ENCODE measurements around the gene NAA10.

DNA sequence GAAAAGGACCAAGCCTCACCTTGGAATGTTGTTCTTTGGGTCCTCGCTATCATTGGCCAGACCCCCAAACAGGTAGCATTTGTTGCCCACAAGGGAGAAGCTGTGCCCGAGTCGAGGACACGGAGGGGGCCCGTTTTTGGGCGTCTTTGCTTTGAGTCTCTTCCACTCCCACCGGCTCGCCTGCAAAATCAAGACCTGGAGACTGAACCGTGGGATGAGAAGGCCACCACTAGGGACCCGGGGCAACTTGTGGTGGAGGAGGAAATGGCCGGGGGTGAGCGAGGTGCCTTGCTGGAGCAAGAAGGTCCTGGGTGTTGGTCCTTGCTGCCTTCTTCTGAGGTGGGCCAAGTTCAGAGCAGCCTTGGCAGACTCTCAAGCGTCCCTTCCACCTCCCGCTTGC, 29.3 kb upstream of the NAA10 start:
- TF ChIP-seq, protein P1, sequence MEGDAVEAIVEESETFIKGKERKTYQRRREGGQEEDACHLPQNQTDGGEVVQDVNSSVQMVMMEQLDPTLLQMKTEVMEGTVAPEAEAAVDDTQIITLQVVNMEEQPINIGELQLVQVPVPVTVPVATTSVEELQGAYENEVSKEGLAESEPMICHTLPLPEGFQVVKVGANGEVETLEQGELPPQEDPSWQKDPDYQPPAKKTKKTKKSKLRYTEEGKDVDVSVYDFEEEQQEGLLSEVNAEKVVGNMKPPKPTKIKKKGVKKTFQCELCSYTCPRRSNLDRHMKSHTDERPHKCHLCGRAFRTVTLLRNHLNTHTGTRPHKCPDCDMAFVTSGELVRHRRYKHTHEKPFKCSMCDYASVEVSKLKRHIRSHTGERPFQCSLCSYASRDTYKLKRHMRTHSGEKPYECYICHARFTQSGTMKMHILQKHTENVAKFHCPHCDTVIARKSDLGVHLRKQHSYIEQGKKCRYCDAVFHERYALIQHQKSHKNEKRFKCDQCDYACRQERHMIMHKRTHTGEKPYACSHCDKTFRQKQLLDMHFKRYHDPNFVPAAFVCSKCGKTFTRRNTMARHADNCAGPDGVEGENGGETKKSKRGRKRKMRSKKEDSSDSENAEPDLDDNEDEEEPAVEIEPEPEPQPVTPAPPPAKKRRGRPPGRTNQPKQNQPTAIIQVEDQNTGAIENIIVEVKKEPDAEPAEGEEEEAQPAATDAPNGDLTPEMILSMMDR (conservative IDR thresholded peaks at IDR 0.05; ENCODE audit: low read length) = no peak
- TF ChIP-seq EZH2phosphoT487 (IDR thresholded peaks at IDR 0.05; ENCODE audit: borderline replicate concordance) = no peak

All from Loucy (cell line).